ENCODE results near the gene VSIG4.
"Not testable (repeated sequence)": the region's sequence is repeated elsewhere in the genome, so short reads cannot be mapped to it uniquely, and the experiment has no call there.

VSIG4 gene, protein sequence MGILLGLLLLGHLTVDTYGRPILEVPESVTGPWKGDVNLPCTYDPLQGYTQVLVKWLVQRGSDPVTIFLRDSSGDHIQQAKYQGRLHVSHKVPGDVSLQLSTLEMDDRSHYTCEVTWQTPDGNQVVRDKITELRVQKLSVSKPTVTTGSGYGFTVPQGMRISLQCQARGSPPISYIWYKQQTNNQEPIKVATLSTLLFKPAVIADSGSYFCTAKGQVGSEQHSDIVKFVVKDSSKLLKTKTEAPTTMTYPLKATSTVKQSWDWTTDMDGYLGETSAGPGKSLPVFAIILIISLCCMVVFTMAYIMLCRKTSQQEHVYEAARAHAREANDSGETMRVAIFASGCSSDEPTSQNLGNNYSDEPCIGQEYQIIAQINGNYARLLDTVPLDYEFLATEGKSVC

GRCh38 chrX:66039944-66040343, at the start of gene VSIG4:
VSIG4 (minus strand) TSS chrX:66040080; CDS start chrX:66039998, 82 bp downstream.
- no peak for DNase-seq

DNA sequence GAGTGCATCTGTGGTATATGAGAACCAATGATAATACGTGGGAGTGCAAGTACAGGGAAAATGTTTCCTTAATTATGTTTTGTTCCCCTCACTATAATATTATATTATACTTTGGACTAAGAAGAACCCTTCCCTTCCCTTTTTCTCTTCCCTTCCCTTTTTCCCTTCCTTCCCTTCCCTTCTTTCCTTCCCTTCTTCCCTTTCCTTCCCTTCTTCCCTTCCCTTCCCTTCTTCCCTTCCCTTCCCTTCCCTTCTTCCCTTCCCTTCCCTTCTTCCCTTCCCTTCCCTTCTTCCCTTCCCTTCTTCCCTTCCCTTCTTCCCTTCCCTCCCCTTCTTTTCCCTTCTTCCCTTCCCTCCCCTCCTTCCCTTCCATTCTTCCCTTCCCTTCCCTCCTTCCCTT, 36.9 kb upstream of the VSIG4 start:
- DNase-seq = no peak

GRCh38 chrX:66074920-66075879, 35.3 kb upstream of the VSIG4 start:
- DNase-seq = no peak

GRCh38 chrX:66071126-66071525, 31.2 kb upstream of the VSIG4 start:
- no peak for DNase-seq

- DNase-seq = no peak
Measured at GRCh38 chrX:66064261-66064660, 24.4 kb upstream of the VSIG4 start.

GRCh38 chrX:66057019-66057418, 17.1 kb upstream of the VSIG4 start:
- not testable (repeated sequence) for DNase-seq

DNA sequence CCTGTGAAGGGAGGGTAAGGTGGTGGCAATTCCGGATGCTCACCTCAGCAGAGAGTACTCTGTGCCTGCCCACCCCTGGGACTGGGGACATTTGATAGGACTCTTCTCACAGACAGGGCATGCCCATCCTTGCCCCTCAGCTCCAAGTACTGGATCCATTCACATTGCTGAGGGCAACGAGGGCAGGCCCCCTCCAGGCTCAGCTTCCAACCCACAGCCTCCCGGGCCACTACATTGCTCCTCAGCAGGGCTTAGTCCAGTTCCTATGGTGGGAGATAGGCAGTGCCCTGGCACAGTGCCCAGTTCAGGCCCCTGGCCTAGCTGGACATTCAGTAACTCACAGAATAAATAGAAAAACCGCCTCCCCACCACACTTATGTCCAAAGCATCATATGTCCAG, 15.1 kb upstream of the VSIG4 start:
- DNase-seq = no peak

GRCh38 chrX:66053414-66053813, 13.5 kb upstream of the VSIG4 start:
- DNase-seq = no peak

DNA sequence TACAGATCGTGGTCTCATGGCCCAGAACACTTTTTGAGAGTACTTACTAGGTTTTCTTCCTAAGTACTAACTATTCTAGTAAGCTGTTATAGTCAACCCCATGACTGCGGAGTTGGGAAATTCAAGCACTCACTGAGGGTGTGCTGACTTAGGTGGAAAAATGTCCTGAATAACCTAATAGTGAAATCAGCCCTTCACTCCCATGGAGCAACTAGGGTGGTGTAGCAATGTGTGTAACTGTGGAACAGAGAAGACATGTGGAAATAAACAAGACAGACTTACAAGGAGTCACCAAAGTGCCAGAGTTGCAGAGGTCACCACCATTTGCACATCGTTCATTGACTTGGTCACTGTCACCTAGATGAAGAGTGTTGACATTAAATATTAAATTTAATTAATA, 12.1 kb upstream of the VSIG4 start:
- DNase-seq = no peak

DNA sequence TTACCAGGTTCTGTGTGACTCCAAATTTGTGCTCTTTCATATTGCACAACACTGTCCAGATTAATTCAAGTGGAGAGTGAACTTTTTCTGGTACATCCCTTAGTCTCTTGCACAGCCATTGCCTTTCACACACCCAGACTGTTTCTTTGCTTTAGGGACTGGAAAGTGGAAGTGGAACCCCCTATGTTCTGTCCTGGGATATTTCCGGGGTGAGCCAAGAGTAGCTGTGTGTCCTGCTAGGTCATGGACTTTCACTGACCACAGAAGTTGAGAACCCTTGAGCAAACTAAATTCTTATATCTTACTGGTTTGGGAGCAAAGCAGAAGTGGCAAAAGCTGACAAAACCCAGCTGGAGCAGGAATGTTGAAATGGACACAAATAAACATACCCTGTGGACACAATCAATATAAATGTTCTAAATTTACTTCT, 10.3 kb upstream of the VSIG4 start:
- DNase-seq = no peak

DNA sequence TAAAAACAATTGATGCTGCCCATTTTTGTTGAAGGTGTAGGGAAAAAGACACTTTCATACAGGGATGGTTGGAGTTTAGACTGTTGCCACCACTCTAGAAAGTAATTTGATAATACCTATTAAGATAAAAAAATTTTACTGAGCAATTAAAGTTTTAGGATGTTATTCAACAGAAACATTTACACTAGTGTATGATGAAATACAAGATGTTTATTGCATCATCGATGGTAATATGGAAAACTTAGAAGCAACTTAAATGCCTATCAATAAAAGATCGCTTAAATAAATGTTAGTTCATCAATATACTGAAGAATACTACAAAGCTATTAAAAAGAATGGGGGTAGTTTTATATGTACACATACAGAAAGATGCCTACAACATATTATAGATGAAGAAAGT, 9.2 kb upstream of the VSIG4 start:
- DNase-seq = no peak

DNA sequence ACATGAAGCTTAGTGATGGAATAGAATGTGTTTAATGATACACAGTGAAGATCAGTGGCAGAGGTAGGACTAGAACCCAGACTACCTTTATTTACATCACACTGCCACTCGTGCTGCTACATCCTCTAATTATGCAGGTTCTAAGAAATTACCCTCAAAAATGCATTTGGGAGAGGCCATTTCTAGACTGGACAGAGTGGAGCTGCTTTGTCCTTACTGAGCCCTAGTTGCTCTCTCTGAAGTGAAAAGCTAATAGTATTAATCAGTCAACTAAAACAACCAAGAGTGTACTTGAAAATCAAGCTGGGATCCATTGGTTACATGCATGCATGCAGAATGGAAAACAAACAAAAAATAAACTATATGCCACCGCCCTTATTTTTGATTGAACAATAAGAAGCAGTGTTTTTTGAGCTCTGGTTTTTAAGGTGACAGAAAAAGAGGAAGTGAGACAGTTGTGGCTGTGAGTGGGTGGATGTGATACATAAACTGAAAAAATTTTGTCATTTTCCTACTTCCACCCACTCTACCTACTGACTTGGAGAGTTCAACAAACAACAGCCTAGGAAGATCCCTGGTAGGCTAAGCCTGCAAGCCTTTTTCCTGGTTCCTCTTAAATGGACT, 6.8 kb upstream of the VSIG4 start:
- DNase-seq = no peak

DNA sequence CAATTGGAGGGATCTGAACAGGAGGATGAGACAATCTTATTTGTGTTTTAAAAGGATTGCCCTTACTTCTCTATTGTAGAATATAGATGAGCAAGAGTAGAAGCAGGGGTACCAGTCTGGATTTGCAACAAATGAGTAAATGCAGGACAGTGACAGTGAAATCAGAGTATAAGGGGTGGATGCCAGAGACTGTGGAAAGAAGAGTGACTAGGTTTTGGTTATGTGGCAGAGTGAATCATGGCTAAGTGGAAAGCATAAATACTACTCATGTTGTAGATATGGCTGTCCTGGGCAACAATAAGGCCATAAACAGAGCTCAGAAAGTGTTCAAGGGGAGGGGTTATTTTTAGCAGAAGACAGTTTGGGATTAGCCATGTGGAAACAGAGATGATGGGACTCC, 6.0 kb upstream of the VSIG4 start:
- no peak for DNase-seq

GRCh38 chrX:66043584-66043983, 3.7 kb upstream of the VSIG4 start:
- no peak for DNase-seq

- no peak for DNase-seq
Measured at GRCh38 chrX:66042307-66043077, 2.6 kb upstream of the VSIG4 start.

DNA sequence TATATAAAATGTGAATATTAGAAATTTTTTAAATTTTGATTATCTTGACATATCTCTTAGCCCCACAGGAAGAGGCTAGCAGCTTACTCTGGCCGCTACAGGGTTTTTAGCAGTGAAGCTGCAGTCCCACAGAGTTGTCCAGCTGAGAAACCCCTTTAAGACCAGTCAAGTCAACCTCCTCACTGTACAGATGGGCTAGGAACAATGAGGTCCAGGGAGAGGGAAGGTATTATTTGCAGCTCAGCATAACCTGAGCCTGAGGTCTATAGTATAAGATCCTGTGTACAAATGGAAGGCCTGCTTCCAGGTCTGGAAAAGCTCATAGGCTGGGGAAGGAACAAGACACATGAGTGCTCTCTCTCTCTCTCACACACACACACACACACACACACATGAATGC, 1.8 kb downstream of the VSIG4 start:
- DNase-seq = no peak

- no peak for DNase-seq
Measured at GRCh38 chrX:66036231-66036630, 3.6 kb downstream of the VSIG4 start.

DNA sequence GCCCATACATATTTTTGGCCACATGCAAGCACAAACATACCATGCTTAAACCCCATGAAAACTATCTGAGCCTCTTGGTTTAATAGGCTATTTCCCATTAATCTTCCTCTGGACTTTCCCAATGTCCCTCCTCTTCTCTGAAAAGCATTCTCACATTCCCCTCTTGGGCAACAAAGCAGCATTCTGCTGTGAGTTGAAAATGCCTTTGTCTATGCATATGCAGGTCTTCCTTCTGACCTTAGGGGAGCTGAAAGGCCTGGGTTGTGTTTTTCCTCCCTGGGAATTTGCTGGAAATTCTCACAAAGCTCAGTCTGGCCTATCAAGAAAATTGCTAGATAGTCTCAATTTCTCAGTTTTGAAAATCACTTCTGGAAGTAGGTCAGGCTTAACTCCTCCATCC, 4.2 kb downstream of the VSIG4 start:
- no peak for DNase-seq

DNA sequence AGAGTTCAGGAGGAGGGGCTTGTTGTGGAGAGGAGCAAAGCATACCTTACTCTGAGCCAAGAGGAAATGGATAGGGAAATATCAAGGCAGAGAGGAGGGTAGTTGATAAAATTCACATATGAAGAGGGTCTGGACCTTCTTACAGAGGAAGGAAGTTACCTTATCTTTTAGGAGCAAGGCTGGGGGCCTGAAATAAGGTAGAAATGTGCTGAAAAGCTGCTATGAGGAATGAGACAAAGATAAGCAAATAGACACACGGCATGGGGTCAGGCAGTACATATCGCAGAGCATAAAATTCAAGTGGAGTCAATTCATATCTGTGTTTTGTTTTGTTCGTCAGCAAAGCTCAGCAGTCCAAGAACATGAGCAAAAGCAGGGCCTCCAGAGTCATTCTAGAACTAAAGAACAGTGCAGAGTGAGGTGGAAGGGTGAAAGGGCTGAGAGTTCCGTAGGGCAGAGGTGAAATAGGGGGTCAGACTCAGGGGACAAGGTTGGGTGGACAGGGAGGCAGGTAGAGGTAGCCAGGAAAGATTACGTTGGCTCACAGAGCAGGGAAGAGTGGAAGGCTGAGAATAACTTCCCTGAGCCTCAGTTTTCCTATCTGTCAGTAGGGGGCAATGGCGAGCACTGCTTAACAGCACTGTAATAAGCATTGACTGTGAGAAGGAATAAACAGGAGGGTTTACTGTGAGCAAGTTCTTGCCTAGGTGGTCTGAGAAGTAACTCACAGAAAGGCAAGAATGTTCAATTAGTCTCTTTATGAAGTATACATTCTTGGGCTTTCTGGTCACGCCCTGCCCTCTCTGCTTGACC, 9.2 kb downstream of the VSIG4 start:
- DNase-seq = no peak

DNA sequence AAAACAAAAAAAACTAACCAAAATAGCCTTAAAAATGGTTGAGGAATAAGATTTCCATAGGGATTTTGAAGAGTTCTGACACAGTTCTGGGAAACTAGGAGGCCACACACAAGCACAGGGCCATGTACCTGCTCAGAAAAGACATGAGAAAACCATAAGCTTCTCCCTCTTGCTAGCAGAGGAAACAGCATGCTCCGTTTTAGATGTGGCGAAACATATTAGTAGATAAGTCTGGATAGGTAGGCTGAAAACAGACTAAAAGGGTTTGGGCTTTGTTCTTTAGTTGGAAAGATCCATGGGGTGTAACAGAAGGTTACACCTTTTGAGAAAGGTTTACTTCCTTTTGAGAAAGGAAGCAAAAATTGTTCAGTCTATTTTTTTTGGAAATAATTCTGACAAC, 10.9 kb downstream of the VSIG4 start:
- no peak for DNase-seq

- no peak for DNase-seq
Measured at GRCh38 chrX:66024570-66024969, 15.3 kb downstream of the VSIG4 start.

DNA sequence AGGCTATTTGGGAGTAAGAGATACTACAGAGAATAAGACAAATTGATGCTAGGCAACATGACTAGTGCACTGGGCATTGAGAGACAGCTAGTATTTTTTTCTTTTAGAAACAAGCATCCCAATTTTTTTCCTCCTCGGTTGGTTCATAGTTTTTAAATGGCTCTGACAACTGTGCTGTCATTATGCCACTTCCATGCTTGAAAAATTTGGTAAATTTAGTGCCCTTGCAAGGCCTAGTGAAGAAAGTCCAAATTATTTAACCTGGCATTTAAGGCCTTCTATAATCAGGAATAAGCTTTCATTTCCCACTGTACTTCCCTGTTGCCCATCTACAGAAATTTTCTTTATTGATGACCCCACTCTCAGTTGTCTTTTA, 15.8 kb downstream of the VSIG4 start:
- DNase-seq = no peak
